Smooth muscle cell (in vitro differentiated cells): Measurements from ENCODE around the gene OPCML. TPM values are rescaled to one million over a fixed set of nuclear protein-coding genes. Genes with fewer than 3 reads are reported as not detected.

Experiments used
- DNase-seq: peaks from one replicate; lab custom pipeline; 2025; ENCODE audit not compliant: unreplicated experiment; lab: John Stamatoyannopoulos, UW
- H2AFZ ChIP-seq: fragments of 200-600 bp; sonication (generic); 2 replicates; pipeline ENCODE4 v1.6.0; 2016; ENCODE audit warnings: antibody characterized with exemption, low read depth, mild to moderate bottlenecking
- H3F3A ChIP-seq: fragments of 200-600 bp; sonication (generic); 2 replicates; pipeline ENCODE4 v1.6.0; 2017; ENCODE audit warnings: antibody characterized with exemption, low read depth
- H3K27ac ChIP-seq: fragments of 200-600 bp; sonication (generic); 2 replicates; pipeline ENCODE4 v1.5.1; 2016; ENCODE audit warnings: low read depth, mild to moderate bottlenecking
- H3K27me3 ChIP-seq: fragments of 200-600 bp; sonication (generic); 2 replicates; pipeline ENCODE4 v1.6.1; 2016; ENCODE audit warnings: low read depth, mild to moderate bottlenecking
- H3K36me3 ChIP-seq: fragments of 200-600 bp; sonication (generic); 2 replicates; pipeline ENCODE4 v1.5.1; 2016; ENCODE audit warnings: low read depth
- H3K4me1 ChIP-seq: fragments of 200-600 bp; sonication (generic); 2 replicates; pipeline ENCODE4 v1.5.1; 2016; ENCODE audit warnings: low read depth
- H3K4me2 ChIP-seq: fragments of 200-600 bp; sonication (generic); 2 replicates; pipeline ENCODE4 v1.6.0; 2016; ENCODE audit warnings: mild to moderate bottlenecking
- H3K4me3 ChIP-seq: fragments of 200-600 bp; sonication (generic); 2 replicates; pipeline ENCODE4 v1.5.1; 2016; ENCODE audit warnings: mild to moderate bottlenecking
- H3K79me2 ChIP-seq: fragments of 200-600 bp; sonication (generic); 2 replicates; pipeline ENCODE4 v1.6.0; 2016; ENCODE audit warnings: low read depth, mild to moderate bottlenecking
- H3K9ac ChIP-seq: fragments of 200-600 bp; sonication (generic); 2 replicates; pipeline ENCODE4 v1.6.0; 2016; ENCODE audit warnings: low read depth
- H3K9me3 ChIP-seq: fragments of 200-600 bp; sonication (generic); replicated peaks from 2 replicates; pipeline ENCODE4 v1.5.1; 2016; ENCODE audit warnings: low read depth
- H4K20me1 ChIP-seq: fragments of 200-600 bp; sonication (generic); 2 replicates; pipeline ENCODE4 v1.6.0; 2016; ENCODE audit warnings: low read depth
- WGBS: methylation state at CpG from one replicate; pipeline ENCODE4 v1.1.7; 2016; ENCODE audit warnings: low lambda C conversion rate; 5-methylcytosine and 5-hydroxymethylcytosine counted together
- polyA plus RNA-seq: library from polyadenylated mRNA; unstranded; fragments of >200 nt; fragmentation: Nextera tagmentation; extraction: Ambion mirVana; gene quantifications from 2 replicates; pipeline ENCODE4 v1.2.1, GENCODE V29; 2016
- total RNA-seq: library from RNA; depleted of rRNA; stranded (reverse); fragments of >200 nt; gene quantifications from 2 replicates; pipeline ENCODE4 v1.2.3, GENCODE V29; 2014
- TF ChIP-seq, protein P1 (sequence below): fragments of 200-600 bp; sonication (generic); IDR thresholded peaks from 2 replicates; pipeline ENCODE4 v1.5.1; 2017; ENCODE audit warnings: borderline replicate concordance, mild to moderate bottlenecking, antibody characterized with exemption; ENCODE audit not compliant: insufficient read depth, poor library complexity, severe bottlenecking

OPCML gene
- total and polyA plus RNA-seq, 2 experiments from 2014 or later, result 0.42 to 0.58 TPM

GRCh38 chr11:132959693-132960092, 572.6 kb downstream of the OPCML start:
- Histone ChIP-seq H4K20me1 (no peaks in the 10 kb centered on the region), H3K79me2 (no peaks in the 10 kb centered on the region), H3K4me3 (no peak overlapping the region), H3K9me3 (no peaks in the 10 kb centered on the region), H3K36me3 (no peaks in the 10 kb centered on the region), H3K27me3 (peaks cover 4% of the 10 kb centered on the region), H3K27ac (no peak overlapping the region), H2AFZ (no peak overlapping the region), H3K4me2 (no peak overlapping the region), H3F3A (no peaks in the 10 kb centered on the region), H3K4me1 (no peaks in the 10 kb centered on the region), H3K9ac (no peak overlapping the region)
- TF ChIP-seq, protein P1, sequence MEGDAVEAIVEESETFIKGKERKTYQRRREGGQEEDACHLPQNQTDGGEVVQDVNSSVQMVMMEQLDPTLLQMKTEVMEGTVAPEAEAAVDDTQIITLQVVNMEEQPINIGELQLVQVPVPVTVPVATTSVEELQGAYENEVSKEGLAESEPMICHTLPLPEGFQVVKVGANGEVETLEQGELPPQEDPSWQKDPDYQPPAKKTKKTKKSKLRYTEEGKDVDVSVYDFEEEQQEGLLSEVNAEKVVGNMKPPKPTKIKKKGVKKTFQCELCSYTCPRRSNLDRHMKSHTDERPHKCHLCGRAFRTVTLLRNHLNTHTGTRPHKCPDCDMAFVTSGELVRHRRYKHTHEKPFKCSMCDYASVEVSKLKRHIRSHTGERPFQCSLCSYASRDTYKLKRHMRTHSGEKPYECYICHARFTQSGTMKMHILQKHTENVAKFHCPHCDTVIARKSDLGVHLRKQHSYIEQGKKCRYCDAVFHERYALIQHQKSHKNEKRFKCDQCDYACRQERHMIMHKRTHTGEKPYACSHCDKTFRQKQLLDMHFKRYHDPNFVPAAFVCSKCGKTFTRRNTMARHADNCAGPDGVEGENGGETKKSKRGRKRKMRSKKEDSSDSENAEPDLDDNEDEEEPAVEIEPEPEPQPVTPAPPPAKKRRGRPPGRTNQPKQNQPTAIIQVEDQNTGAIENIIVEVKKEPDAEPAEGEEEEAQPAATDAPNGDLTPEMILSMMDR, result no peak
- DNase-seq, result no peak
- 97% methylated on average over 3 of the region's 3 CpGs for WGBS

DNA sequence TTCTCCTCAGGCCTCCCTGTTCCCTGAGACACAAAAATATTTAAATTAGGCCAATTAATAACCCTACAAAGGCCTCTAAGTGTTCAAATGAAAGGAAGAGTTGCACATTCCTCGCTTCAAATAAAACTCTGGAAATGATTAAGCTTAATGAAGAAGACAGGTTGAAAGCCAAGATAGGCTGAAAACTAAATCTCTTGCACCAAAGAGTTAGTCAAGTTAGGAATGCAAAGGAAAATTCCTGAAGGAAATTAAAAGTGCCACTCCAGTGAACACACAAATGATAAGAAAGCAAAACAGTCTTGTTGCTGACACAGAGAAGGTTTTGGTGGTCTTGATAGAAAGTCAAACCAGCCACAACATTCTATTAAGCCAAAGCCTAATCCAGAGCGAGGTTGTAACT, 574.4 kb downstream of the OPCML start:
- Histone ChIP-seq H3K27me3 (peaks cover 14% of the 10 kb centered on the region), H3K4me2 (no peak overlapping the region), H3K79me2 (no peaks in the 10 kb centered on the region), H3K27ac (no peak overlapping the region), H3K36me3 (no peaks in the 10 kb centered on the region), H3K9me3 (no peaks in the 10 kb centered on the region), H3F3A (no peaks in the 10 kb centered on the region), H2AFZ (no peak overlapping the region), H3K4me1 (no peaks in the 10 kb centered on the region), H4K20me1 (no peaks in the 10 kb centered on the region), H3K4me3 (no peak overlapping the region), H3K9ac (no peak overlapping the region)
- WGBS, result 88% methylated on average over 2 of the region's 2 CpGs
- DNase-seq, result no peak
- TF ChIP-seq, protein P1, result no peak

DNA sequence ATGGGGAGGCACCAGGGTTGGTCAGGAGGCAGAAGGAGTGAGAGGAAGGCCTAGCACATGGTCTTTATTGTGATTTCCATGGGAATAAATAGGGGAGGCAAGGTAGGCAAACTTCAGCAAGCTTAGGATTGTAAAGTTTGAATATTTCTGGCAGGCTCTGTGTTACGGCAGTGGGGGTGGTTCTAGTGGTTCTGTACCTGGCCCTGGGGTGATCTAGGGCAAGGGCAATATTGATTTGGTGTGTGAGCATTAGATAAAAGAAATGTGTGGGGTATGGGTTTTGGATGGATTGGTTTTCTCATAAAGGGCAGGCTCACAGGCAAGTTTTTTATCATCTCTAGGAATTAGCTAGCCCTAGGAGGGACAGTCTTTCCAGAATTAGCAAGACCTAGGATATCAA, 584.0 kb downstream of the OPCML start:
- Histone ChIP-seq H3K79me2 (no peaks in the 10 kb centered on the region), H3K9ac (no peak overlapping the region), H3K4me1 (peaks cover under 1% of the 10 kb centered on the region), H3K4me2 (no peak overlapping the region), H3K4me3 (no peak overlapping the region), H3F3A (no peaks in the 10 kb centered on the region), H3K27me3 (peaks cover 60% of the 10 kb centered on the region), H4K20me1 (no peaks in the 10 kb centered on the region), H2AFZ (no peak overlapping the region), H3K36me3 (no peaks in the 10 kb centered on the region), H3K9me3 (no peaks in the 10 kb centered on the region), H3K27ac (no peak overlapping the region)
- TF ChIP-seq, protein P1, result no peak
- DNase-seq, result no peak
- 96% methylated on average over 1 of the region's 1 CpG for WGBS

GRCh38 chr11:132944569-132944944, 587.7 kb downstream of the OPCML start:
- 20% methylated on average over 9 of the region's 9 CpGs for WGBS
- no peaks in the 10 kb centered on the region for H4K20me1 ChIP-seq
- H3K9me3 ChIP-seq, result no peaks in the 10 kb centered on the region
- DNase-seq, result no peak
- no peak overlapping the region for H3K4me3 ChIP-seq
- no peaks in the 10 kb centered on the region for H3K36me3 ChIP-seq
- H3K9ac ChIP-seq, result no peak overlapping the region
- H3K79me2 ChIP-seq, result no peaks in the 10 kb centered on the region
- no peak overlapping the region for H3K27ac ChIP-seq
- peaks cover 4% of the 10 kb centered on the region for H3K4me1 ChIP-seq
- TF ChIP-seq, protein P1, result no peak
- H3K27me3 ChIP-seq, result peaks cover 73% of the 10 kb centered on the region
- no peaks in the 10 kb centered on the region for H3F3A ChIP-seq
- no peak overlapping the region for H2AFZ ChIP-seq
- peak overlapping the region; percentile 84 for H3K4me2 ChIP-seq
